ENCODE results near the gene ZFAND2A. TPM values are rescaled to one million over a fixed set of nuclear protein-coding genes. Genes with fewer than 3 reads are reported as not detected.
A peak's percentile ranks its signal among the peaks of the same experiment; 100 is the strongest.

ZFAND2A gene
- total and polyA plus RNA-seq, 8 donors: 0.89 to 93.6 (median 30.7) TPM

DNA sequence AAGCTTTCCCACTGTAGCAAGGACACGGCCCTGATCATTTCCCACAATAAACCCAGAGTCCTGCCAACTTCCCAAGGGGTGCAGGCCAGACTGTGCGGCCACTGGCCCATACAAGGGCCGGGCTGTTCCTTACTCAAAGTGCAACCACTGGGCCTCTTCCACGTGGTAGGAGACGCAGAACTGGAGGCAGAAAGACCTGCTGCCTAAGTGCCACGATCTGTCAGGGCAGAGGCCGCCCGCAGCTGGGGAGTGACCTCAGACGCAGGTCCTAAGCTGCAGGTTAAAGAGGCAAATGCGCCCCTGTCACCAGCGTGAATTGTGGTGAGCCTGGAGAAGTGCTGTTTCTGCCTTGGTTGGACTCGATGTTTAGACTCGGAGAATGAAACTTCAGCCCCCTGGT is 45.9 kb downstream of the ZFAND2A start:
- no peak for DNase-seq
- peaks cover 0 to 12% (median 6%) of the 10 kb centered on the region in 4 donors for H3K36me3 ChIP-seq
- WGBS, 5 donors: 89 to 93% (median 91%) methylated on average over 13 of the region's 13 CpGs
- intact Hi-C loops (cut with DNase I; ENCODE audit: low total_unique reads): no loop called here
- H3K4me1 ChIP-seq: peaks cover 0 to 9% (median 4%) of the 10 kb centered on the region in 4 donors
- no peaks in the 10 kb centered on the region for H3K9me3 ChIP-seq
- H3K4me3 ChIP-seq: no peak overlapping the region
- H3K27me3 ChIP-seq: no peaks in the 10 kb centered on the region
- TF ChIP-seq POLR2A (IDR thresholded peaks at IDR 0.05) (no peak), EP300 (IDR thresholded peaks at IDR 0.05) (no peak), POLR2AphosphoS5 (IDR thresholded peaks at IDR 0.05) (no peak), CTCF (IDR thresholded peaks at IDR 0.05) (no peak)
- no peak overlapping the region for H3K27ac ChIP-seq

- 91 to 96% (median 94%) methylated on average over 18 of the region's 18 CpGs for WGBS, 5 donors
- DNase-seq: no peak
- intact Hi-C loops (cut with DNase I; ENCODE audit: low total_unique reads): no loop called here
Observed at GRCh38 chr7:1113548-1113885, 46.5 kb downstream of the ZFAND2A start.

GRCh38 chr7:1112625-1113547 is 47.1 kb downstream of the ZFAND2A start:
- no peaks in the 10 kb centered on the region for H3K9me3 ChIP-seq
- TF ChIP-seq POLR2AphosphoS5 (IDR thresholded peaks at IDR 0.05): no peak
- no peak for TF ChIP-seq EP300 (IDR thresholded peaks at IDR 0.05)
- TF ChIP-seq CTCF (IDR thresholded peaks at IDR 0.05): no peak
- no peak for TF ChIP-seq POLR2A (IDR thresholded peaks at IDR 0.05)
- no peak for DNase-seq
- H3K36me3 ChIP-seq: peaks cover 0 to 12% (median 6%) of the 10 kb centered on the region in 4 donors
- H3K27me3 ChIP-seq: no peaks in the 10 kb centered on the region
- peaks cover 0 to 9% (median 4%) of the 10 kb centered on the region in 4 donors for H3K4me1 ChIP-seq
- intact Hi-C loops (cut with DNase I; ENCODE audit: low total_unique reads): no loop called here
- WGBS, 5 donors: 81 to 88% (median 87%) methylated on average over 43 of the region's 43 CpGs
- H3K27ac ChIP-seq: peak overlapping the region in 1 of 5 donors; percentile 21
- no peak overlapping the region for H3K4me3 ChIP-seq

More at GRCh38 chr7:1113548-1113885, 46.5 kb downstream of the ZFAND2A start:
- Histone ChIP-seq H3K9me3 (no peaks in the 10 kb centered on the region), H3K4me1 (peaks cover 0 to 9% (median 4%) of the 10 kb centered on the region in 4 donors), H3K36me3 (peaks cover 0 to 12% (median 6%) of the 10 kb centered on the region in 4 donors), H3K27ac (peak overlapping the region in 1 of 5 donors; percentile 21), H3K27me3 (no peaks in the 10 kb centered on the region), H3K4me3 (no peak overlapping the region)
- TF ChIP-seq POLR2AphosphoS5 (IDR thresholded peaks at IDR 0.05) (no peak), CTCF (IDR thresholded peaks at IDR 0.05) (no peak), EP300 (IDR thresholded peaks at IDR 0.05) (no peak), POLR2A (IDR thresholded peaks at IDR 0.05) (no peak)

GRCh38 chr7:1112109-1112508 is 47.9 kb downstream of the ZFAND2A start:
- TF ChIP-seq POLR2AphosphoS5 (IDR thresholded peaks at IDR 0.05) (no peak), CTCF (IDR thresholded peaks at IDR 0.05) (no peak), EP300 (IDR thresholded peaks at IDR 0.05) (no peak), POLR2A (IDR thresholded peaks at IDR 0.05) (no peak)
- no peaks in the 10 kb centered on the region for H3K27me3 ChIP-seq
- H3K27ac ChIP-seq: peak overlapping the region in 1 of 5 donors; percentile 59
- H3K4me1 ChIP-seq: peaks cover 0 to 14% (median 4%) of the 10 kb centered on the region in 4 donors
- DNase-seq: no peak
- no peaks in the 10 kb centered on the region for H3K9me3 ChIP-seq
- H3K4me3 ChIP-seq: no peak overlapping the region
- intact Hi-C loops (cut with DNase I; ENCODE audit: low total_unique reads): no loop called here
- H3K36me3 ChIP-seq: peaks cover 0 to 12% (median 6%) of the 10 kb centered on the region in 4 donors
- 67 to 86% (median 76%) methylated on average over 9 of the region's 9 CpGs for WGBS, 5 donors
